Hippocampal formation (tissue), 2 donors: ENCODE data around the gene KRTAP10-1.

ENCODE experiments used
- DNase-seq, 2 donors: peaks; one replicate each; lab custom pipeline; 2025; lab: John Stamatoyannopoulos, UW

Gene KRTAP10-1

GRCh38 chr21:44548922-44549321 is 8.9 kb upstream of the KRTAP10-1 start:
- no peak for DNase-seq

- DNase-seq = no peak
Observed at GRCh38 chr21:44548381-44548780, 8.4 kb upstream of the KRTAP10-1 start.

- no peak for DNase-seq
Observed at GRCh38 chr21:44547656-44548331, 7.8 kb upstream of the KRTAP10-1 start.

GRCh38 chr21:44544566-44544965 is 4.6 kb upstream of the KRTAP10-1 start:
- DNase-seq = no peak

- no peak for DNase-seq
Observed at GRCh38 chr21:44542716-44543115, 2.7 kb upstream of the KRTAP10-1 start.

GRCh38 chr21:44540741-44541288 is 820 bp upstream of the KRTAP10-1 start:
- DNase-seq = no peak

- no peak for DNase-seq
Observed at GRCh38 chr21:44539046-44539445, 949 bp downstream of the KRTAP10-1 start.

- DNase-seq = no peak
Observed at GRCh38 chr21:44537930-44538911, 1.8 kb downstream of the KRTAP10-1 start.

- DNase-seq = no peak
Observed at GRCh38 chr21:44535963-44536362, 4.0 kb downstream of the KRTAP10-1 start.

- no peak for DNase-seq
Observed at GRCh38 chr21:44534688-44535087, 5.3 kb downstream of the KRTAP10-1 start.

- DNase-seq = no peak
Observed at GRCh38 chr21:44533891-44534627, 5.9 kb downstream of the KRTAP10-1 start.

- DNase-seq = no peak
Observed at GRCh38 chr21:44533121-44533890, 6.7 kb downstream of the KRTAP10-1 start.

GRCh38 chr21:44532712-44533111 is 7.3 kb downstream of the KRTAP10-1 start:
- no peak for DNase-seq

GRCh38 chr21:44531606-44532564 is 8.1 kb downstream of the KRTAP10-1 start:
- DNase-seq = no peak

GRCh38 chr21:44530903-44531605 is 8.9 kb downstream of the KRTAP10-1 start:
- no peak for DNase-seq

GRCh38 chr21:44530221-44530902 is 9.6 kb downstream of the KRTAP10-1 start:
- no peak for DNase-seq

- no peak for DNase-seq
Observed at GRCh38 chr21:44529503-44530125, 10.4 kb downstream of the KRTAP10-1 start.

GRCh38 chr21:44529011-44529421 is 11.0 kb downstream of the KRTAP10-1 start:
- no peak for DNase-seq
